Suprapubic skin (tissue), 4 donors: Measurements from ENCODE around the gene SCYL3. TPM values are rescaled to one million over a fixed set of nuclear protein-coding genes. Genes with fewer than 3 reads are reported as not detected.
"Not testable (repeated sequence)": the region's sequence is repeated elsewhere in the genome, so short reads cannot be mapped to it uniquely, and the experiment has no call there.

Source experiments
- DNase-seq, 2 donors: peaks; one replicate each; pipeline ENCODE4 v3.0.0-alpha.2; 2019; ENCODE audit warnings: low spot score in 2 of 2
- H3K27ac ChIP-seq: fragments of 200-600 bp; sonication (generic); one replicate; pipeline ENCODE4 v1.5.1; 2019
- H3K27me3 ChIP-seq: fragments of 200-600 bp; sonication (generic); one replicate; pipeline ENCODE4 v1.5.1; 2019
- H3K36me3 ChIP-seq: fragments of 200-600 bp; sonication (generic); one replicate; pipeline ENCODE4 v1.5.1; 2019
- H3K4me1 ChIP-seq: fragments of 200-600 bp; sonication (generic); one replicate; pipeline ENCODE4 v1.5.1; 2019
- H3K4me3 ChIP-seq: fragments of 200-600 bp; sonication (generic); one replicate; pipeline ENCODE4 v1.5.1; 2019; ENCODE audit warnings: mild to moderate bottlenecking
- H3K9me3 ChIP-seq: fragments of 200-600 bp; sonication (generic); one replicate; pipeline ENCODE4 v1.5.1; 2019
- EP300 ChIP-seq: sonication (generic); formaldehyde crosslinking; IDR thresholded peaks from one replicate; pipeline ENCODE4 v1.6.1; 2017; ENCODE audit warnings: antibody characterized with exemption
- POLR2A ChIP-seq, 2 donors: fragments of 450-650 bp; IDR thresholded peaks; one replicate each; pipeline ENCODE4 v1.6.1; 2017; ENCODE audit warnings: antibody characterized with exemption in 2 of 2, mild to moderate bottlenecking in 2 of 2, moderate library complexity in 2 of 2
- POLR2AphosphoS5 ChIP-seq, 3 donors: sonication (generic); formaldehyde crosslinking; IDR thresholded peaks; one replicate each; pipeline ENCODE4 v1.6.1; 2017; ENCODE audit warnings: antibody characterized with exemption in 3 of 3
- WGBS: methylation state at CpG from one replicate; pipeline ENCODE4 v1.1.5; 2018; 5-methylcytosine and 5-hydroxymethylcytosine counted together
- total RNA-seq, 4 donors: library from RNA; depleted of rRNA; stranded (reverse); fragments of >200 nt; gene quantifications; one replicate each; pipeline ENCODE4 v1.1.0, GENCODE V29; 2016
- TF ChIP-seq, protein P1 (sequence below), 2 donors: fragments of 200-600 bp in 1 of 2; fragments of 450-650 bp in 1 of 2; sonication (generic) in 1 of 2; IDR thresholded peaks; one replicate each; pipeline ENCODE4 v1.5.1; 2016 to 2019; ENCODE audit warnings: antibody characterized with exemption in 2 of 2, mild to moderate bottlenecking in 1 of 2, moderate library complexity in 1 of 2

Gene SCYL3
- total RNA-seq, 4 donors from 2014 or later, result 10.8 to 18.3 (median 14.6) TPM

DNA sequence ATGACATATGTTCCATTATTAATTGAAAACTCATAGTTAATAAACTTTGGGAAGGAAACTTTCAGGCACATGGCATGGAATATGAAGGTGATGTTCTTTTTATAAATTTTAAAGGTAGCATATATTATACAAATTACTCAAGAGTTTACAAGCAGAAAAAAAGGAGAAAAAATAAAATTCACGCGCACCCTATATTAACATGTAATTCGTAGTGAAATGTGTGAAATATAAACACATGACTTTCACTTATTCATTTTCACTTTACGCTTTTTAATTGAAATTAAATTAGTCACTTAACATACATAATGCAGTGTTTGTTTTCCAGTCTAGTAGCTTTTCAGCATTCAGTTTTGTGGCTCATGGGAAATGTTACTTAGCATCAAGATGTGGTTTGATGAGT lies 27.4 kb upstream of the SCYL3 start:
- DNase-seq, result no peak
- Histone ChIP-seq H3K4me3 (no peak overlapping the region), H3K4me1 (no peaks in the 10 kb centered on the region), H3K27ac (no peak overlapping the region), H3K36me3 (peaks cover 9% of the 10 kb centered on the region), H3K27me3 (no peaks in the 10 kb centered on the region), H3K9me3 (no peaks in the 10 kb centered on the region)
- no peak for TF ChIP-seq POLR2AphosphoS5 (IDR thresholded peaks at IDR 0.05)
- TF ChIP-seq, protein P1, sequence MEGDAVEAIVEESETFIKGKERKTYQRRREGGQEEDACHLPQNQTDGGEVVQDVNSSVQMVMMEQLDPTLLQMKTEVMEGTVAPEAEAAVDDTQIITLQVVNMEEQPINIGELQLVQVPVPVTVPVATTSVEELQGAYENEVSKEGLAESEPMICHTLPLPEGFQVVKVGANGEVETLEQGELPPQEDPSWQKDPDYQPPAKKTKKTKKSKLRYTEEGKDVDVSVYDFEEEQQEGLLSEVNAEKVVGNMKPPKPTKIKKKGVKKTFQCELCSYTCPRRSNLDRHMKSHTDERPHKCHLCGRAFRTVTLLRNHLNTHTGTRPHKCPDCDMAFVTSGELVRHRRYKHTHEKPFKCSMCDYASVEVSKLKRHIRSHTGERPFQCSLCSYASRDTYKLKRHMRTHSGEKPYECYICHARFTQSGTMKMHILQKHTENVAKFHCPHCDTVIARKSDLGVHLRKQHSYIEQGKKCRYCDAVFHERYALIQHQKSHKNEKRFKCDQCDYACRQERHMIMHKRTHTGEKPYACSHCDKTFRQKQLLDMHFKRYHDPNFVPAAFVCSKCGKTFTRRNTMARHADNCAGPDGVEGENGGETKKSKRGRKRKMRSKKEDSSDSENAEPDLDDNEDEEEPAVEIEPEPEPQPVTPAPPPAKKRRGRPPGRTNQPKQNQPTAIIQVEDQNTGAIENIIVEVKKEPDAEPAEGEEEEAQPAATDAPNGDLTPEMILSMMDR (IDR thresholded peaks at IDR 0.05), result no peak
- 95% methylated on average over 4 of the region's 4 CpGs for WGBS

DNA sequence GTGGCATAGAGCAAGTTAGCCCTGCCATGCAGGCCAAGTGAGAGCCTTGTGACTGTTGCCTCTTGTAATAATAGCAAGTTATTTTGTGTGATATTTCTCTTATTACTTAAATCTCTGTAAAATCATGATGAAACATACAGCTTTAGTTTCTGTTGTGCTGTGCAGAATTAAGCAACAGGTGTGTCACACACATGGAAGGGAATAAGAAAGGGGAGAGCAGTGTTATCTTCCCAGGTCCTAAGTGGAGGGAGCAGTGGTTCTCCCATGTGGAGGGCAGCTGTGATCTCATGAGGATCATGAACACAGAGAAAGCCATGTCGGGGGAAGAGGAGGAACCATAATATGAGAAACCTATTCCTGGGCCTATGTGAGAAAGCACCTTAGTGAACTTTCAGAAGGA lies 25.2 kb upstream of the SCYL3 start:
- no peaks in the 10 kb centered on the region for H3K9me3 ChIP-seq
- TF ChIP-seq POLR2AphosphoS5 (IDR thresholded peaks at IDR 0.05), result no peak
- TF ChIP-seq EP300, result no peak
- no peak for TF ChIP-seq POLR2A (IDR thresholded peaks at IDR 0.05)
- TF ChIP-seq, protein P1 (IDR thresholded peaks at IDR 0.05), result no peak
- H3K4me1 ChIP-seq, result peaks cover 10% of the 10 kb centered on the region

DNA sequence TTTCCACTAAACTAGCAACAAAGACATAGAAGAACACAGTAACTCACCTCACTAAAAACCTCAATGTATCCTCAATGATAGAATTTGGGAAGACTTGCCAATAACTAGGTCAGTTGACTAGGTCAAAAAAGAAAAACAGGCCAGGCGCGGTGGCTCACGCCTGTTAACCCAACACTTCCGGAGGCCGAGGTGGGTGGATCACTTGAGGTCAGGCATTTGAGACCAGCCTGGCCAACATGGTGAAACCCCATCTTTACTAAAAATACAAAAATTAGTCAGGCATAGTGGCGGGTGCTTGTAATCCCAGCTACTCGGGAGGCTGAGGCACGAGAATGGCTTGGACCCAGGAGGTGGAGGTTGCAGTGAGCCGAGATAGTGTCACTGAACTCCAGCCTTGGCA lies 24.5 kb upstream of the SCYL3 start:
- WGBS, result 97% methylated on average over 9 of the region's 9 CpGs

More for the DNA sequence above, 25.2 kb upstream of the SCYL3 start:
- peaks cover 9% of the 10 kb centered on the region for H3K36me3 ChIP-seq
- 30% methylated on average over 1 of the region's 1 CpG for WGBS
- no peaks in the 10 kb centered on the region for H3K27me3 ChIP-seq
- H3K4me3 ChIP-seq, result no peak overlapping the region
- no peak for DNase-seq
- H3K27ac ChIP-seq, result no peak overlapping the region

DNA sequence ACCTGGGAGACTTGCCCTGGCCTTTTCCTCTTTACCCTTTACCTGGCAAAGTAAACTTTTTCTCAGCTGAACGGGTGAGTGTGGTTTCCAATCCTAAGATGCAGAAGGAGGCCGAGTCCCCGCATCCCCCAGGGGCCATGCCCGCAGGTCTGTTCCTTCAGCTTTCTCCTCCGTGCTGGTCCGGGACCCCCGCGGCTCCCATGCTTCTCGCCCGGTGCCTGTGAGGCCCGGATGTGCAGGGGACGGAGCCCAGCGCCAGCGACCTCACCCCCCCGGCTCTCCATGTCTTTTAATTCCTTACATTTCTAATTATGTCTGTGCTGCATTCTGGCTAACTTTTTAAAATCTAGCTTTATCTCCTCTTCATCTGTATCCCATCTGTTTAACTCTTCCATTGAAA lies 21.5 kb upstream of the SCYL3 start:
- Histone ChIP-seq H3K27ac (no peak overlapping the region), H3K9me3 (no peaks in the 10 kb centered on the region), H3K27me3 (no peaks in the 10 kb centered on the region), H3K4me3 (no peak overlapping the region), H3K36me3 (peaks cover 9% of the 10 kb centered on the region), H3K4me1 (peaks cover 10% of the 10 kb centered on the region)
- WGBS, result 66% methylated on average over 15 of the region's 15 CpGs
- no peak for DNase-seq
- TF ChIP-seq POLR2A (IDR thresholded peaks at IDR 0.05), result no peak
- TF ChIP-seq EP300, result no peak
- no peak for TF ChIP-seq POLR2AphosphoS5 (IDR thresholded peaks at IDR 0.05)
- TF ChIP-seq, protein P1 (IDR thresholded peaks at IDR 0.05), result no peak

More for the DNA sequence above, 24.5 kb upstream of the SCYL3 start:
- not testable (repeated sequence) for H3K27me3 ChIP-seq, H3K4me3 ChIP-seq, DNase-seq, H3K9me3 ChIP-seq, H3K27ac ChIP-seq, H3K36me3 ChIP-seq, H3K4me1 ChIP-seq

DNA sequence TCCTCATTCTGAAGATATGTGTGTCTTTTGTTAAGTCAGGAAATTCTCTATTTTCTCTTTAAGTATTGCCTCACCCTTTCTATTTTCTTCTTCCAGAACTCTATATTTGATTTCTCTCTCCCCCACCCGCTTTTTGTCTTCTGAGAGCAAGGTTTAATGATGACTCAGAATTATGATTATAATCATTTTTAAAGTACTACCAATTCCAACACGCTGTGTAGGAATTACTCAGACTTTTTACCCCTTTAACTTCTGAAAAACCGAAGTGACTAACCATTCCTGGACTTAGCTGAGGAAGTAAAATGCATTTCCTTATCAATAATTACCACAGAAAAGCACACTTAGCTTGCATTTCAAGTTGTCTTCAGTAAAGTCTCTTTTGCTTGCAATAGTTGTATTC lies 20.8 kb upstream of the SCYL3 start:
- Histone ChIP-seq H3K4me1 (peaks cover 10% of the 10 kb centered on the region), H3K27ac (no peak overlapping the region), H3K36me3 (peaks cover 9% of the 10 kb centered on the region), H3K27me3 (no peaks in the 10 kb centered on the region), H3K9me3 (no peaks in the 10 kb centered on the region), H3K4me3 (no peak overlapping the region)
- TF ChIP-seq, protein P1 (IDR thresholded peaks at IDR 0.05), result no peak
- TF ChIP-seq EP300, result no peak
- TF ChIP-seq POLR2AphosphoS5 (IDR thresholded peaks at IDR 0.05), result no peak
- no peak for TF ChIP-seq POLR2A (IDR thresholded peaks at IDR 0.05)
- WGBS, result 33% methylated on average over 3 of the region's 3 CpGs
- no peak for DNase-seq

DNA sequence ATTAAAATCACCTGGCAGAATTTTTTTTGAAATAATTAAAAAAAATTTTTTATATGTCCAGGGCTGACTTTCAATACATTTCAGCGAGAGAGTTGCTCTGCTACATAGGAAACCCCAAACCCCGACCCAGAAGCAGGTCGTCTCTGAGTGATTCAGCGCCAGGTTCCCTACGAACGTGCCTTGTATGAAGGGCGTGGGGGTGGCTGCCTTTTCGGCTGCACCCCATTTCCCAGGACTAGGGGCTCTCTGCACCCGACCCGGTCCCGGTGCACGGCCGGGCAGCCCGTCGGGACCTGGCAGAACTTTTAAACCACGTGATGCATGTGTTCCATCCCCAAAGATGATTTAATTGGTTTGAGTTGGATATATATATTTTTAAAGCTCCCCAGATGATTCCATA lies 15.8 kb upstream of the SCYL3 start:
- no peak for DNase-seq
- no peaks in the 10 kb centered on the region for H3K36me3 ChIP-seq
- H3K9me3 ChIP-seq, result no peaks in the 10 kb centered on the region
- peaks cover 2% of the 10 kb centered on the region for H3K4me1 ChIP-seq
- 89% methylated on average over 16 of the region's 16 CpGs for WGBS
- H3K4me3 ChIP-seq, result no peak overlapping the region
- TF ChIP-seq, protein P1 (IDR thresholded peaks at IDR 0.05), result no peak
- TF ChIP-seq POLR2A (IDR thresholded peaks at IDR 0.05), result no peak
- no peak for TF ChIP-seq POLR2AphosphoS5 (IDR thresholded peaks at IDR 0.05)
- TF ChIP-seq EP300, result no peak
- H3K27me3 ChIP-seq, result no peaks in the 10 kb centered on the region
- no peak overlapping the region for H3K27ac ChIP-seq
